Left renal cortex interstitium (tissue), 4 donors: ENCODE measurements around the gene PRPSAP1. TPM values are rescaled to one million over a fixed set of nuclear protein-coding genes. Genes with fewer than 3 reads are reported as not detected.
"Not testable (repeated sequence)": the region's sequence is repeated elsewhere in the genome, so short reads cannot be mapped to it uniquely, and the experiment has no call there.

Experiments used
- DNase-seq, 4 donors: peaks; one replicate each; pipeline ENCODE4 v3.0.0-alpha.2; 2013; ENCODE audit warnings: low read depth in 4 of 4, low spot score in 2 of 4, missing footprints in 1 of 4
- polyA plus RNA-seq, 4 donors: library from polyadenylated mRNA; unstranded; fragments of 120-200 nt; gene quantifications; one replicate each; pipeline ENCODE4 v1.2.1, GENCODE V29; 2013; ENCODE audit not compliant: insufficient read length in 4 of 4

PRPSAP1 gene
- polyA plus RNA-seq, 4 donors, result 73.8 to 91.2 (median 80.6) TPM

GRCh38 chr17:76363107-76363842, 9.6 kb upstream of the PRPSAP1 start:
- DNase-seq, result no peak

GRCh38 chr17:76360461-76360860, 6.7 kb upstream of the PRPSAP1 start:
- DNase-seq, result no peak

GRCh38 chr17:76359776-76360175, 6.1 kb upstream of the PRPSAP1 start:
- not testable (repeated sequence) for DNase-seq

DNA sequence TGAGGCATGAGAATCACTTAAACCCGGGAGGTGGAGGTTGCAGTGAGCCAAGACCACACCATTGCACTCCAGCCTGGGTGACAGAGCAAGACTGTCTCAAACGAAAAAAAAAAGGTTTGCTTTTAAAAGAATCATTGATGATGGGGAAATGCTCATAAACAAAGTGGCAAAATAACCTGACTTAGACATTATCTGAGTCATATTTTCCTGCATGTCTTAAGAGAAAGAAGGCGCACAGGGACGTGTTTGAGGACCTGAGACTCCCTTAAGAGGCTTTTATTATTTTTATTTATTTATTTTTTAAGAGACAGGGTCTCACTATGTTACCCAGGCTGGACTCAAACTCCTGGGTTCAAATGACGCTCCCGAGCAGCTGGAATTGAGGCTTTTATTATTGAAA, 5.7 kb upstream of the PRPSAP1 start:
- DNase-seq, result no peak

DNA sequence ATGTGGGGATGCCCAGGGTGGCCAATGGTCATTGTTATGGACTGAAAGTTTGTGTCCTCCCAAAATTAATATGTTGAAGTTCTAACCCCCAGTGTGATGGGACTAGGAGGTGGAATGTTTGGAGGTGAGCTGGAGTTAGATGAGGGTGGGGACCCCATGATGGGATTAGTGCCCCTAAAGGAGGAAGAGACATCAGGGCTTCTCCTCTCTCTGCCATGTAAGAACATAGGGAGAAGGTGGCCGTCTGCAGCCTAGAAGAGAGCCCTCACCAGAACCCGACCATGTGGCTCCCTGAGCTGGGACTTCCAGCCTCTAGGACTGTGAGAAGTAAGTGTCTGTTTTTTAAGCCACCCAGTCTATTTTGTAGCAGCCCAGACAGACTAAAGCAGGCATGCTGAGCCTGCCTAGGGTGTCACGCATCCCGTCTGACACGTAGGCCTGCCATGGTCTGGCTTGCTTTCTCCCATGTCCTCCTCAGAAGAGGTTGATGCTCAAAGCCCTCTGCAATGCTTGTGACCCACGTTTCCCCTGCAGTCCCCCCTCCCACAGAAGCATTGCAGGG, 4.0 kb upstream of the PRPSAP1 start:
- DNase-seq, result no peak

DNA sequence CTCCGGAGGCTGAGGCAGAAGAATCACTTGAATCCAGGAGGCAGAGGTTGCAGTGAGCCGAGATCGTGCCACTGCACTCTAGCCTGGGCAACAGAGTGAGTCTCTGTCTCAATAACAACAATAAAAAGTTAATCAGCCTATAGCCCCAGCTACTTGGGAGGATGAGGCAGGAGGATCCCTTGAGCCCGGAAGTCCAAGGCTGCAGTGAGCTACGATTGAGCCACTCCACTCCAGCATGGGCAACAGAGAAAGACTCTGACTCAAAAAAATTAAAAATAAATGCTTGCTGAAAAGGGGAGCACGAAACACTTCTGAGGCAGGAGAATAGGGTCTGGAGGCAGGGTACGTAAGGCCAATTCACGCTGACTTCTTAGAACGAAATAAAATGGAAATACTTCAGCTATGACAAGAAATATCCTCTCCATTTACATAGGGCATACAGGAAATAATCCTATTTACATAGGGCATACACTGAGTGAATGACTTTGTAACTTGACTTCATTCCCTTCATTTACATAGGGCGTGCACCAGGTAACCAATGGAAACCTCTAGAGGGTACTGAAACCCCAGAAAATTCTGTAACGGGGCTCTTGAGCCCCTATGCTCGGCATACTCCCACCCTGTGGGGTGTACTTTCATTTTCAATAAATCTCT, 3.2 kb upstream of the PRPSAP1 start:
- no peak for DNase-seq

DNA sequence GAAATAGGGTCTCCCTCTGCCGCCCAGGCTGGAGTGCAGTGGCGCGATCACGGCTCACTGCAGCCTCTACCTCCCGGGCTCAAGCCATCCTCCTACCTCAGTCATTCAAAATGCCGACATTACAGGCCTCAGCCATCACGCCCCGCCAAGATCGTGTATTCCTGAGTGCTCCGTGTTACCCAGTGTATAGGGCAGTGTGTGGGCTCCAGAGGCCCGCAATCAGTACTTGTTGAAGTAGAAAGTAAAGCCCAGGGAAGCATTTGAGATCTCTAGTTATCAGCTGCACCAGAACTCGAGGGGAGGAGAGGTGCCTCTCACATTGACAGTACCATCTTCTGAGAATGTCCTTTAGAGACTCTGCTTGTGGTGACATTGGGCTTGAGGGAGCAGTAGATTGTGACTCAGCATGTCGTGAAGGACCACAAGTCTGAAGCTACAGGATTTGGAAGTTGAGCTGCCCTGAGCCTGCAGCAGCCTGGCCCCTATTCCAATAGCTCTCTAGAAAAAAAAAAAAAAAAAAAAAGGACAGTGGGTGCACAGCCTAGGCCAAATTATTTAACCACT, 1.1 kb upstream of the PRPSAP1 start:
- DNase-seq, result no peak

GRCh38 chr17:76354317-76354729, 607 bp upstream of the PRPSAP1 start:
- no peak for DNase-seq

DNA sequence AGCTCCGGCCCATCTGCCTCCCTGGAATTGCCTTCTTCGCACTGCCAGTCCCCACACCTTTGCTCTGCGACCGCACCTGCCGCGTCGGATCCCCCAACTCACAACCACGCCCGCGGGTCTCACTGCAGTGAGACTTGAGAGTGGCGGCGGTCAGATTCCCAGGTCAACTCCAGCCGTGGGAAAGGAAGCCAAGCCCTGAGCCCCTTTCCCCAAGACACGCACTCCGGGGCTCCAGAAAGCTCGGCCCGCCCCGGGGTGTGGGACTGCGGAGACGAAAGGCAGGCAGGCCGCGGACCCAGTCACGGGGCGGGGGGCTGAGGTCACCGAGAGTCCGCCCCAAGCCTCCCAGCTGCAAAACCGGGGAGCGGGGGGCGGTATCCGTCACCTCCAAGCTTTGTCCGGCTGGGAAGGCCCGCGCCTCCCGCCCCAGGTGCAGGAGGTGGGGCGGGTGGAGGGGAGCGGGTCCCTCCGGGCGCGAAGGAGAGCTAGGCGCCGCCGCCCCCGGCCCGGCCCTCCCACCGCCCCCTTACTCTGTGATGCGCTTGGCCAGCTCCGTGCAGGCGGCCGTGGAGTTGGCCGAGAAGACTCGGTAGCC, 615 bp downstream of the PRPSAP1 start:
- DNase-seq, result no peak

DNA sequence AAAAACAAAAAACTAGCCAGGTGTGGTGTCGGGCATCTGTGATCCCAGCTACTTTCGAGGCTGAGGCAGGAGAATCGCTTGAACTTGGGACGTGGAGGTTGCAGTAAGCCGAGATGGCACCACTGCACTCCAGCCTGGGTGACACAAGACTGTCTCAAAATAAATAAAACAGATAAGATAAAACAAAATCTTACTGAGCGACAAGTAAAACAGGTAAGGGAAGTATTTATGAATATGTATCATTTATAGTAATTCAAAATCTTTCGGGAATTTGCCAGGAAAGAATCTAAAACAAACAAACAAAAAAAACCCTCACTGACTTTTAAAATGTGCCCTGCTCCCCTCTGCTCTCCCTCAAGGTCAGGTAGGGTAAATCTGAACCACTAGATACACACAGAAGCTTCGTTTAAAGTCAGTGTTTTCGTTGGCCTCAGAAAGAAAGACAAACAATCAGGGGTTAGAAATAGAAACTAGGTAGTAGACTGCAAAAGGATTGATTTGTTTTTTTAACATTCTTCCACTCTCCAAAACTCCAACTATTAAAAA, 2.1 kb downstream of the PRPSAP1 start:
- DNase-seq, result no peak

DNA sequence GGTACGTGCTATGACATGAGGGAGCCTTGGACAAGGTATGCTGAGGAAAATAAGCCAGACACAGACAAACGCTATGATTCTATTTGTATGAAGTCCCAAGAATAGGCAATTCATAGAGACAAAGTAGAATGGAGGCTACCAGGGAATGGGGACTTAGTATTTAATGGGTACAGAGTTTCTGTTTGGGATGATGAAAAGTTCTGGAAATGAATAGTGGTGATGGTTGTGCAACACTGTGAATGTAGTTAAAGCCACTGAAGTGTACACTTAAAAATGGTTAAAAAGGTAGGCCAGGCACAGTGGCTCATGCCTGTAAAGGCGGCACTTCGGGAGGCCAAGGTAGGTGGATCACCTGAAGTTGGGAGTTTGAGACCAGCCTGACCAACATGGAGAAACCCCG, 3.3 kb downstream of the PRPSAP1 start:
- no peak for DNase-seq

- not testable (repeated sequence) for DNase-seq
Observed at GRCh38 chr17:76346936-76347335, 6.8 kb downstream of the PRPSAP1 start.

DNA sequence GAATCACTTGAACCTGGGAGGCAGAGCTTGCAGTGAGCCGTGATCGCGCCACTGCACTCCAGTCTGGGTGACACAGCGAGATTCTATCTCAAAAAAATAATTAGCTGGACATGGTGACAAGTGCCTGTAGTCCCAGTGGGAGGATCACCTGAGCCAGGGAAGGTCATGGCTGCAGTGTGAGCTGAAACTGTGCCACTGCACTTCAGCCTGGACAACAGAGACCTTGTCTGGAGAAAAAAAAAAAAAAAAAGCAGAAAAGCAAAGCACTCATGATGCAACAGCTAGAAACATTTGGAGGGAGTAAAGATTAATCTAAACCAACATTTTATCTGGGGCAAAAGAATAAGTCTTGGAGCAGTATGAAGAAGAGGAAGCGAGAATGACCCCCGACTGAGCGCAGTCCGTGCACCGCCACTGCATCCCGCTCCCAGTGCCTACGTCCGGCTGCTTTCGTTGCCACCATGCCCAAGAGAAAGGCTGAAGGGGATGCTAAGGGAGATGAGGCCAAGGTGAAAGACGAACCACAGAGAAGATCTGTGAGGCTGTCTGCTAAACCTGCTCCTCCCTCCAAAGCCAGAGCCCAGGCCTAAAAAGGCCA, 8.2 kb downstream of the PRPSAP1 start:
- DNase-seq, result no peak

DNA sequence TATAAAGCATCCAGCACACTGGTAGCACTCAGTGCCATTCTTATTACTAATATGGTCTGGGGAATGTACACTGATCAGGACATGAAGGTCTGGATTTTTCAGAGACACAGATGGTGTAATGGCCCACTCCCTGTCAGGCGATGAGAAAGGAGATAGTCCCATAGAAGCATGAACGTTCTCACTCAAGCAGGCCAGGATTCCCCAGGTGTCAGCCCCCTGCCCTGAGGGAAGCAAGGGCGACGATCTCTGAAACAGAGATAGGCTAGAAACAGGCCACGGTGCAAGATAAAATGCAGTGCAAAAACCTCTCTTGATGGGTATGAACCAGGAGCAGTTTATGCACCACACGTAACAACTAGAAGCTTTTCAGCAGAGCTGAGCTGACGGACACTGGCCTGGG, 10.6 kb downstream of the PRPSAP1 start:
- DNase-seq, result no peak

- no peak for DNase-seq
Observed at GRCh38 chr17:76341301-76341700, 12.4 kb downstream of the PRPSAP1 start.

DNA sequence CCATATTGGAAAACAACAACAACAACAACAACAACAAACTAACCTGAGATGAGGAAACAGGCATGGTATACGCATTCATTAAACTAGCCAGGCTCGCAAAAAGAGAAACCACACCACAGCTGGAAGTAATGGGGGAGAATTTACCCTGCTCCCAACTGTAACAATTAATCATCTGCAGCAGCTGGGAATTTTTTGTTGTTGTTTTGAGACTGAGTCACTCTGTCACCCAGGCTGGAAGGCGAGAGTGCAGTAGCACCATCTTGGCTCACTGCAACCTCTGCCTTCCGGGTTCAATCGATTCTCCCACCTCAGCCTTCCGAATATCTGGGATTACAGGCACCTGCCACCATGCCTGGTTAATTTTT, 16.3 kb downstream of the PRPSAP1 start:
- DNase-seq, result no peak

GRCh38 chr17:76336756-76337412, 16.8 kb downstream of the PRPSAP1 start:
- DNase-seq, result no peak

- no peak for DNase-seq
Observed at GRCh38 chr17:76335716-76336381, 17.9 kb downstream of the PRPSAP1 start.

DNA sequence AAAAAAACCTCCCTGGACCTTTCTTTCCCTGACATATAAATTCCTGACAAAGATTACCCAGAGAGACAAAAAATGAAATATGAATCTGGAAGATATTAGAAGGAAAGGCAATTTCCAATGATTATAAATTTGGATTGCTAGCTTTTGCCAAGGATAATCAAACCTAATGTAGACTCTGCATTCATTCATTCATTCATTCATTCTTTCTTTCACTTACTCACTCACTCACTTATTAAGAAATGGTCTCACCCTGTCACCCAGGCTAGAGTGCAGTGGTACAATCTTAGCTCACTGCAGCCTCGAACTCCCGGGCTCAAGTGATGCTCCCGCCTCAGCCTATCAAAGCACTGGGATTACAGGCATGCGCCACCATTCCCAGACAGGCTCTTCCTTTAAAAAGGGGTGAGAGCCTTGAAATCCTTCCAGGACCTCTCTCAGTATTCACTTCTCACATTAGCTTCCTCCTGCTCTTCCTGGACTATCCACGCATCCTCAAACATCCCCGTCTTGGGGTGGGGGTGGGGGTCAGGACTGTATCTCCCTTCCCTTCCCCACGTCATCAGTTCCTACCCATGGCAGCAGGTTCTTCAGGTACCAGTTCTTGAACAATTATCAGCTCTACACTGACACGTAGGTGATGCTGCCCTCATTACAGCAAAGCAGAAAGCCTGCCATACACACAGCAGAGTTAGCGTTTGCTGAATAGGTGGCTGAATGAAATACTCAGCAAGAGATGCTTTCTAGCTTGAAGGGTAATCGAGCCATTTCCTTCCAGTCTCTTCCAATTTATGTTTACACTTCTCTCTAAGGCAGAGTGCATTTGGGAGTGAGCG, 19.8 kb downstream of the PRPSAP1 start:
- DNase-seq, result no peak
